Stimulated activated CD8-positive, alpha-beta memory T cell treated with anti-CD3 and anti-CD28 coated beads, Interleukin-7, amount 100 ng/mL, for 1 hour (primary cell): ENCODE results near the gene FAM131C.
"Not testable (repeated sequence)": the region's sequence is repeated elsewhere in the genome, so short reads cannot be mapped to it uniquely, and the experiment has no call there.

ENCODE experiments used
- DNase-seq, 2 donors: peaks; one replicate each; pipeline ENCODE4 v3.0.0-alpha.2; 2020; ENCODE audit warnings: low read depth in 2 of 2

The FAM131C gene

GRCh38 chr1:16033103-16033632 lies 40.3 kb downstream of the FAM131C start:
- DNase-seq: not testable (repeated sequence)

- no peak for DNase-seq
Measured at GRCh38 chr1:16032388-16033102, 40.9 kb downstream of the FAM131C start.

GRCh38 chr1:16031551-16031950 lies 41.9 kb downstream of the FAM131C start:
- no peak for DNase-seq

GRCh38 chr1:16029288-16029687 lies 44.2 kb downstream of the FAM131C start:
- no peak for DNase-seq

DNA sequence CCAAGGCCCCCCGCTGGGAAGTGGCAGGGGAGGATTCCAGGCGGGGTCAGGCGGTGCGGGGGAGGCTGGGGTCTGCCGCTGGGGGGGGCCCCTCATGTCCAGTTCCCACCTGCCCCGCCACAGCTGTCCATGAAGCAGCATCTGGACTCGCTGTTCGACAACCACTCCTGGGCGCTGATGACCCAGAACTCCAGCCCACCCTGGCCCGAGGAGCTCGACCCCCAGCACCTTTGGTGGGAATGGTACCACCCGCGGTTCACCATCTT lies 44.5 kb downstream of the FAM131C start:
- DNase-seq: not testable (repeated sequence)

- DNase-seq: no peak
Measured at GRCh38 chr1:16028237-16029002, 45.0 kb downstream of the FAM131C start.

DNA sequence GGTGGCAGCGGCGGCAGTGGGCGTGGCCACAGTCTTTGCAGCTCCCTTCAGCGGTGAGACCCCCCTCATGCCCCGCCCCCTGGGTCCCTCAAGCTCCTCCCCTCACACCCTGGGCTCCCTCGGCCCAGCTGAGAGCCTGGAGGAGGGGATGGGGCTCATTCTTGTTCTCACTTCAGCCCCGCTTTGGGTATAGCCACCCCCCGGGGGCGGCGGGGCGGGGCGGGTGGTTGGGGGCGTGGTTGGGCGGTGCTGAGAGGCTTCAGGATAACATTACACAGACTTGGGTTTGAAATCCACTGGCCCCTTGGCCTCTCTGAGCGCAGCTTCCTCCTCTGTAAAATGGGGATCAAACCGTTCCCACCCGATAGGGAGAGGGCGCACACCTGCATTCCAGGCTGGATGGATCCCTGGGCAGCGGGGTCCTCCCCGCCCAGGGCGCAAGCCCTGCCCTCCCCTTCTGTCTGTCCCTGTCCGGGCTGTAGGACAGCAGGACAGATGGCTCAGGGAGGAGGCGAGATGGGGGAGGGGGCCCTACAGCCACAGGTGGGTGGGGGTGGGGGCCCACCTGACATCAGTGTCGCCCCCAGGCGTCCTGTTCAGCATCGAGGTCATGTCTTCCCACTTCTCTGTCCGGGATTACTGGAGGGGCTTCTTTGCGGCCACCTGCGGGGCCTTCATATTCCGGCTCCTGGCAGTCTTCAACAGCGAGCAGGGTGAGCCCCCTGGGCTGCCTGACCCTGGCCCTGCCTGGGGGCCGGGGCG lies 46.5 kb downstream of the FAM131C start:
- DNase-seq: peak in 1 of 2 donors; percentile 9

DNA sequence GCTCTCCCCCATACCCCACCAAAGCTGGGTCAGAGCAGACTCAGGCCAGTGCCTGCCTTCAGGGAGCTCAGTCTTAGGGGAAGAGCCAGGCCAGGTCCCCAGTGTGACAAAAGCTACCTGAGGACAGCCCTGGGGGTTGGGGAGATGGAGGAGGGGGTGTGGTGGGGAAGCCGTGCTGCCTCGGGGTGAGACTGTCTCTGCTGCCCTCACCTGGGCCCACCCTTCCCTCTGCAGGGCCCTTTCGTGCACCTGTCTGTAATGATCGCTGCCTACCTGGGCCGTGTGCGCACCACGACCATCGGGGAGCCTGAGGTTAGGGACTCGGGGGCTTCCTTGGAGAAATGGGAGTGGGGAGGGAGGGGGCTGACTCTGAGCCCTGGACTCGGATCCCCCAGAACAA lies 47.1 kb downstream of the FAM131C start:
- not testable (repeated sequence) for DNase-seq

DNA sequence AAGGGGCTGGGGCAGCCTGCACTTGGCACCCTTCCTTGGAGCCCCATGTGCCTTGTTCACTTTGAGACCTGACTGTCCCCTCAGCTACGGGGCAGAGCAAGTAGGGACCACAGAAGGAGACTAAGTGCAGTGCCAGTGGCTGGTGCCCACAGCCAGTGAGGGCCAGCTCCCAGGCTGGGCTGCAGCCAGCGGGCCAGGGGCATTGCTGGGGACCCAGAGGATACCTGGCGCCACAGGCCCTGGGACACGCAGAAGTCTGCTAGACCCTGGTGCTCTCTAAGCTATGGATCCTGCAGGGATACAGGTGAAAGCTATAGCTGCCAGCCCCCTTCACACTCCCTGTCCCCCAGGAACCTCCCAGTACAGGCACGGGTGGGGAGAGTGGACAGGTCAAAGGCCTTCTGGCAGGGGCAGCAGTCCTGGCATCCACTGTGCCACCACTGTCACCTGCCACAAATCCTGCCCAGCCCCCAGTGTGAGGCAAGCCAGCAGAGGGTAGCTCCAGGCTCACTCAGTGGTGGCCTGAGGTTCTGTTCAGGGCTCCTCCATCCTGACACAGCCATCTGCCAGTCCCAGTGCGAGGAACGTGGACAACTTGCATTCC lies 50.3 kb downstream of the FAM131C start:
- no peak for DNase-seq

DNA sequence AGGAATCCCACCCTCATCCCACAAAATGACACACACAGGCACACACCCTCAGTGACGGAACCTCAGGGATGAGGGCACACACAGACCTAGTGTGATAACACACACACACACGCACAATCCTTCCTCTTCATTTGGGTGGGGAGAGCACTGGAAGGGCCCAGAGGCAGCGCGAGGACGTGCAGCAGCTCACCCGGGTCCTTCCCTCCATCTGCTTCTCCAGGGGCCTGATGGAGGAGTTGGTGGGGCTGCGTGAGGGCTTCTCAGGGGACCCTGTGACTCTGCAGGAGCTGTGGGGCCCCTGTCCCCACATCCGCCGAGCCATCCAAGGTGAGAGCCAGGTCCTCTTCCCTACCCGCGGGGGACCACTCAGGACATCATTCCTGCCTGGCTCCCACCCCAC lies 51.1 kb downstream of the FAM131C start:
- no peak for DNase-seq

- no peak for DNase-seq
Measured at GRCh38 chr1:16021681-16022080, 51.8 kb downstream of the FAM131C start, which contains the start of gene CLCNKA. CLCNKA (plus strand) TSS chr1:16022036; CDS start chr1:16022620, 584 bp downstream.

GRCh38 chr1:16020878-16021277 lies 52.6 kb downstream of the FAM131C start:
- not testable (repeated sequence) for DNase-seq

- no peak for DNase-seq
Measured at GRCh38 chr1:16020325-16020724, 53.1 kb downstream of the FAM131C start.

DNA sequence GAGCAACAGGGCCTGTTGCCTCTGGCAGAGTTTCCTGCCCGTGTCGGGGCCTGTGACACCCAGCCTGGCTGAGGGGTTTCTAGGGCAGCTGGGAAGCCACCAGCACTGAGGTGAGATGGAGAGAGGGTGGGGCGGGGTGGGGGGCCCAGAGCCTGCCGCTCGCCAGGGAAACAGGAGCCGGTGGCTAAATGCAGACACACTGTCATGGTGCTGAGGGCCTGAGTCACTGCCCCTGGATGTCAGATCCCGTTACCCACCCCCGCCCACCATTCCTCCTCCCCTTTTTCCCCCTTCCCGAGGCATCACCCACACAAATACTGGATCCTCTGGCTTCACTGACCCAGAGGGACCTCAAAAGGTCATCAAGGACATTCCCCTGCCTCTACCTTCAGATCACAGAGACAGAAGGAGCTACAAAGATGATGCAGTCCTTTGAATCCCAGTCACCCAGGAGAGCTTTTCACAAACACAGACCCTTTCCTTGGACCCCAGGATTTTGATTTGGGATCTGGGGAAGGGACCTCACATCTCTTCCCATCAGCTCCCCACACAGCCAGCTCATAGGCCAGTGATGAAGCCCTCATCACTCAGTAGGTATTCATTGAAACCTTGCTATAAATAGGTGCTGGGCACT lies 53.7 kb downstream of the FAM131C start:
- no peak for DNase-seq

GRCh38 chr1:16018749-16019643 lies 54.5 kb downstream of the FAM131C start:
- DNase-seq: no peak

DNA sequence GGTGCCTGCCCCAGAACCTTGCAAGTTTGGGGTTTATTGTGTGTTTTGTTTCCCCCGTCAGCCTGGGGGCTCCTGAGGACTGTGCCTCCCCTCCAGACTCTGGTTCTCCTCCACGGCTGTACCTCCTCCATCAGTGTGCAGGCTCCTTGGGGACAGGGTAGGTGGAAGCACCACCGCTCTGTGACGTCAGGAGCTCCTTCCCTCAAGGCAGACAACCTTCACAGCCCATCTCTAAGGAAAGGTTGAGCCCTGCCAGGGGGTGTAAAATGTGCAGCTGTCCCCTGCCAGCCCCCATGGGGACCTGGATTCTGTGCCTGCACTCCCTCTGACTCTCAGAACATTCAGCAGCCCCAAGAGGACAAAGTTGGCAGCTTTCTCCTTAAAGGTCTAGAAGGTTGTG lies 55.1 kb downstream of the FAM131C start:
- DNase-seq: no peak

- no peak for DNase-seq
Measured at GRCh38 chr1:16017461-16018303, 55.8 kb downstream of the FAM131C start, which contains the start of gene HSPB7. HSPB7 (minus strand) TSS chr1:16018043; CDS start chr1:16017963, 80 bp downstream.

- no peak for DNase-seq
Measured at GRCh38 chr1:16017076-16017460, 56.4 kb downstream of the FAM131C start.
